ENCODE results near the gene JMJD8.

The JMJD8 gene

DNA sequence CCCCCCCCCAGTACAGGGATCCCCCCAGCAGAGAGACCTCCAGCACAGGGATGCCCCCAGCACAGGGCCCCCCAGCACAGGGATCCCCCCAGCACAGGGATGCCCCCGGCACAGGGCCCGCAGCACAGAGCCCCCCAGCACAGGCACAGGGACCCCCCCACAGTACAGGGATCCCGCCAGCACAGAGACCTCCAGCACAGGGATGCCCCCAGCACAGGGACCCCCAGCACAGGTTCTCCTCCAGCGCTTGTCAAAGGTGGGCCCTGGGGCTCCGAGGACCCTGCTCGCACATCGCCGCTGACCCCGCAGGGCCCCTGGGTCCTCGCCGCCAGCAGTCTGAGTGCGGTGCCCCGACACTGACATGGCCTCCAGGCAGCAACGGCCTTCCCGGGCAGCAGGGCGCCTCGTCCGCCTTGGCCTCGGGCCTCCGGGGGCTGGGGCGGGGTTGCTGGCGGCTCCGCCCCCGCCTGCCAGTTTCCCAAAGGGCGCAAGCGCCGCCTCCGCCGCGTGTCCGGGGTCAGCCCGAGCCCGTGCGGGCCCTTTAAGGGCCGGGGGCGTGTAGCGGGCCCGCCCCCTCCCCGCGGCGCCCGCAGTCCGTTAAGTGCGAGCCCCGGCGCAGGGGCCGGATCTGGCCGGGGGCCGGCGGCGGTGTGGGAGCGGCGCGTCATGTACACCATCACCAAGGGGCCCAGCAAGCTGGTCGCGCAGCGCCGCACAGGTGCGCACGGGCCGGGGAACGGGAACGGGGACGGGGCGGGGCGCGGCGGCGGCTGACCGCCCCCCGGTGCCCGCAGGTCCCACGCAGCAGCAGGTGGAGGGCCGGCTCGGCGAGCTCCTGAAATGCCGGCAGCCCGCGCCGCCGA lies 42.6 kb downstream of the JMJD8 start, which contains the start of gene MCRIP2:
TSS of gene MCRIP2 (plus strand) at position 503 of the 863 bp plus-strand sequence. CDS start at position 667, 164 bp downstream.
- DNase-seq (ENCODE audit: low spot score): peak; percentile 81

DNA sequence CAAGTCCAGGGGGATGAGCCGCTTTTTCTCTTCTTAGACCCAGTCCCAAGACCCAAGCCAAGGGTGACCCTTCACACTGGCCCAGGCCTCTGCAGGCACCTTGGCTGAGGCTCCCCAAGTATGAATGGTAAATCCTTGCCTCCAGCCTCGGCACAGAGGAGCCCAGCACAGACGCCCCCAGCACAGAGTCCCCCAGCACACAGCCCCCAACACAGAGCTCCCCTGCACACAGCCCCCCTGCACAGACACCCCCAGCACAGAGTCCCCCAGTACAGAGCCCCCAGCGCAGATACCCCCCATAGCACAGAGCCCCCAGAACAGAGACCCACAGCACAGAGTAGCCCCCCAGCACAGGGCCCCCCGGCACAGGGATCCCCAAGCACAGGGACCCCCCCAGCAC lies 43.5 kb downstream of the JMJD8 start:
- DNase-seq (ENCODE audit: low spot score): no peak

DNA sequence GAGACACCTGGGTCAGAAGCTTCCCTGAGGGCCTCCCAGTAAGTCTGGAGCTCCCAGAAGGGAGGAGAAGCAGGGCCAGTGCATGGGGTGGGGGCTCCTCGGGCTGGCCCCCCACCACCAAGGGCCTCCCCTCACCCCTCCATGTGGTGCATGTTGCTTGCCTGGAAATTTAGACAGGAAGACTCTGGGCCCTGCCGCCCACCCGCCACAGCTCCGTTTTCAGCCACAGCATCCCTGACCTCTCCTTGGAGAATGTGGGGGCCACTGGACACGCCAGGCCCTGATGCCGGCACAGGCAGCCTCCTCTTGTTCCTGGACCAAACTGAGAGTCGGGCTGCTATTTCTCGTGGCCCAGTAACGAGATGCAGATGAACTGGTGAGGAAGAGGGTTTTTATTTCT lies 45.3 kb downstream of the JMJD8 start:
- no peak for DNase-seq (ENCODE audit: low spot score)

GRCh38 chr16:638034-638543 lies 46.0 kb downstream of the JMJD8 start:
- DNase-seq (ENCODE audit: low spot score): peak; percentile 73

DNA sequence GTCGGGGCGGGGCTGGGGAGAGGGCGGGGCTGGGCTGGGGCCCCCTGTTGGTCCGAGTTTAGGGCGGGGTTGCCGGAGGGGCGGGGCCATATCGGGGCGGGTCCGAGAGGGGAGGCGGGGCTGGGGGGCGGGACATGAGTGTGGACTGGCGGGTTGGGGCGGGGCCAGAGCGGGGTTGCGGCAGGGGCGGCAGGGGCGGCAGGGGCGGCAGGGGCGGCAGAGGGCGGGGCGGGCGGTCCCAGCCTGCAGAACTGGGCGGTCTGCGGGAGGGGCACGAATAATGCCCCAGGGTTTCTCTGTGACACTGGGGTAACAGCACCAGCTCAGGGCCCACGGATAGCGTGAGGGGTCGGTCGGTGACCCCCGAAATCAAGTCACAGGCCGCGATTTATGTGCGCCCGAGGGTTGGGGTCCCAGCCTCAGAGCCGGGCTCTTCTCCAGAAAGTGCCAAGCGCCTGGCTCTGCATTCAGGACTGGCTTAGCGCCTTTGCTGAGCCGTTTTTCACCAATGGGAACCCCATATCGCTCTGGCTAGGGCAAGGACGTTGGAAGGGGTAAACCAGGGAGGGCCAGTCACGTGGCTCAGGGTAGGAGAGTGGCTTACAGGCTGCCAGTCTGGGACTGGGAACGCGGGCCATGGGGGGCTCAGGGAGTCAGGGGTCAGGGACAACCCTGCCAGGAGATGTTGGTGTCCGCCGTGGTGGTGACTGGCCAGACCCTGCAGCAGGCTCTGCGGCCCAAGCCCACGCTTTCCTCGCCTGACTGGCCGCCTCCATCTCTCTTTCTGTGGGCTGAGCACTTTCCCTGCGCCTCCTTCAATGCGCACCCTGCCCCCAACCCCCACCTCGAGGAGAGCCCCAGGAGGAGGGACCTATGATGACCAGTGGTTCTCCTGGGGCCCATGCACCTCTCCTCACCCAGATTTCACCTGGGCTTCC lies 46.8 kb downstream of the JMJD8 start:
- DNase-seq (ENCODE audit: low spot score): peak; percentile 81

- DNase-seq (ENCODE audit: low spot score): peak; percentile 96
Observed at GRCh38 chr16:636206-637080, 47.7 kb downstream of the JMJD8 start, which contains the start of gene METTL26. Gene METTL26 (minus strand): TSS chr16:636305. CDS start chr16:636290, 15 bp downstream.

DNA sequence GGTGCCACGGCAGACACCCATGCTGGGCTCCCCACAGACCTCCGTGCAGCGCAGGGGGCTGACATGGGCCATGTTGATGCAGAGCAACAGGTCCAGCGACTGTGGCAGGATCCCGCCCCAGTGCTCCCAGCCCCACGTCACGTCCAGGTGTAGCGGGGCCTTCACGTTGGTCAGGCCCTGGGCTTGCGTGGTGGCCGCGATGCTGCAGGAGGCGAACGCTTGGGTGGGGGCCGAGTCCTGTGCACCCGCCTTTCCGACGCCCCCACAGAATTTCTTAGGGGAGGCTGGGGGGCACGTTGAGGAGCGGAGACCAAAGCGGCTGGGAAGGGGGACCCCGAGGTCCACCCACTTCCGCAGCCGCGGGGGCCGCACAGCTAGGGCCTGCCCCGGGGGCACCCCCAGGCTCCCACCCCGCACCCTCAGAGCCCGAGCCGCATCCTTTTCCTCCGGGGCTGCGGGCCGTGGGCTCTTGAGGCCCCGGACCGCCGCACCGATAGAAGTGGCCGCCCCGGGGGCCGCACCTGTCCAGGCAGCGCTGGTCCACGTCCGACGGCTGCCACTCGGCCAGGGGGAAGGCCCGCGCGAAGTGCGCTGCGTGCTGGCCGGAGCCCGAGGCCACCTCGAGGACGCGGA lies 48.4 kb downstream of the JMJD8 start:
- DNase-seq (ENCODE audit: low spot score): no peak

GRCh38 chr16:634996-635395 lies 49.1 kb downstream of the JMJD8 start:
- no peak for DNase-seq (ENCODE audit: low spot score)

GRCh38 chr16:634051-634670 lies 50.0 kb downstream of the JMJD8 start:
- no peak for DNase-seq (ENCODE audit: low spot score)

DNA sequence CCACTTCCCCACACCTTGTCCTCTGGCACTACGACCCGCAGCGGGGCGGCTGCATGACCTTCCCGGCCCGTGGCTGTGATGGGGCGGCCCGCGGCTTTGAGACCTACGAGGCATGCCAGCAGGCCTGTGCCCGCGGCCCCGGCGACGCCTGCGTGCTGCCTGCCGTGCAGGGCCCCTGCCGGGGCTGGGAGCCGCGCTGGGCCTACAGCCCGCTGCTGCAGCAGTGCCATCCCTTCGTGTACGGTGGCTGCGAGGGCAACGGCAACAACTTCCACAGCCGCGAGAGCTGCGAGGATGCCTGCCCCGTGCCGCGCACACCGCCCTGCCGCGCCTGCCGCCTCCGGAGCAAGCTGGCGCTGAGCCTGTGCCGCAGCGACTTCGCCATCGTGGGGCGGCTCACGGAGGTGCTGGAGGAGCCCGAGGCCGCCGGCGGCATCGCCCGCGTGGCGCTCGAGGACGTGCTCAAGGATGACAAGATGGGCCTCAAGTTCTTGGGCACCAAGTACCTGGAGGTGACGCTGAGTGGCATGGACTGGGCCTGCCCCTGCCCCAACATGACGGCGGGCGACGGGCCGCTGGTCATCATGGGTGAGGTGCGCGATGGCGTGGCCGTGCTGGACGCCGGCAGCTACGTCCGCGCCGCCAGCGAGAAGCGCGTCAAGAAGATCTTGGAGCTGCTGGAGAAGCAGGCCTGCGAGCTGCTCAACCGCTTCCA lies 50.6 kb downstream of the JMJD8 start:
- DNase-seq (ENCODE audit: low spot score): no peak

GRCh38 chr16:632486-633335 lies 51.4 kb downstream of the JMJD8 start:
- no peak for DNase-seq (ENCODE audit: low spot score)

DNA sequence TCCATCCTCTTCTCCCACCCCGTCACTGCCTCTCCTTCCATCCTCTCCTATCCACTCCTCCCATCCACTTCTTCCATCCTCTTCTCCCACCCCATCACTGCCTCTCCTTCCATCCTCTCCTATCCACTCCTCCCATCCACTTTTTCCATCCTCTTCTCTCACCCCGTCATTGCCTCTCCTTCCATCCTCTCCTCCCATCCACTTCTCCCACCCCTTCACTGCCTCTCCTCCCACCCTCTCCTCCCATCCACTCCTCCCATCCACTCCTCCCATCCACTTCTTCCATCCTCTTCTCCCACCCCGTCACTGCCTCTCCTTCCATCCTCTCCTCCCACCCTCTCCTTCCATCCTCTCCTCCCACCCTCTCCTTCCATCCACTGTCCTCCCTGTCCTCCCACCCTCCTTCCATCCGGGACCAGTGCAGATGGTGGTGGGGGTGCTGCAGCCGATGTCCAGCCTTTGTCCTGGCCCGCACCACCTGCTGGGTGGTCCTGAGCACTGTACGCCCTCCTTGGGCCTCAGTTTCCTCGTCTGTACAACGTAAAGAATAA lies 52.3 kb downstream of the JMJD8 start:
- DNase-seq (ENCODE audit: low spot score): no peak

Data from cerebellar cortex (tissue), 1 donor.